GM23248 (cell line): ENCODE measurements around the gene L2HGDH.

Experiments
- EZH2 ChIP-seq: fragments of 200-600 bp; sonication (generic); IDR thresholded peaks from 2 replicates; pipeline ENCODE4 v1.6.1; 2018; ENCODE audit warnings: antibody characterized with exemption, mild to moderate bottlenecking; ENCODE audit not compliant: insufficient read depth, poor library complexity, severe bottlenecking
- EZH2phosphoT487 ChIP-seq: fragments of 200-600 bp; sonication (generic); IDR thresholded peaks from 2 replicates; pipeline ENCODE4 v1.6.1; 2018; ENCODE audit warnings: antibody characterized with exemption, moderate library complexity, mild to moderate bottlenecking, low read depth; ENCODE audit not compliant: insufficient read depth

GRCh38 chr14:50218501-50218900, 93.5 kb downstream of the L2HGDH start:
- TF ChIP-seq EZH2 (no peak), EZH2phosphoT487 (no peak)
